GM18526 (cell line): ENCODE measurements around the gene ADGRE1.

Source experiments
- POLR2A ChIP-seq: IDR thresholded peaks from 3 replicates; pipeline ENCODE4 v1.6.1; 2011; ENCODE audit not compliant: insufficient read length; ENCODE audit errors: extremely low read depth

The ADGRE1 gene

GRCh38 chr19:6865849-6866248 lies 21.5 kb upstream of the ADGRE1 start:
- no peak for TF ChIP-seq POLR2A

- no peak for TF ChIP-seq POLR2A
Measured at GRCh38 chr19:6866741-6867151, 20.6 kb upstream of the ADGRE1 start.

- TF ChIP-seq POLR2A, result no peak
Measured at GRCh38 chr19:6868351-6868750, 19.0 kb upstream of the ADGRE1 start.

- TF ChIP-seq POLR2A, result no peak
Measured at GRCh38 chr19:6873708-6874431, 13.5 kb upstream of the ADGRE1 start.

GRCh38 chr19:6875218-6875617 lies 12.2 kb upstream of the ADGRE1 start:
- no peak for TF ChIP-seq POLR2A

GRCh38 chr19:6876748-6877147 lies 10.6 kb upstream of the ADGRE1 start:
- TF ChIP-seq POLR2A, result no peak

DNA sequence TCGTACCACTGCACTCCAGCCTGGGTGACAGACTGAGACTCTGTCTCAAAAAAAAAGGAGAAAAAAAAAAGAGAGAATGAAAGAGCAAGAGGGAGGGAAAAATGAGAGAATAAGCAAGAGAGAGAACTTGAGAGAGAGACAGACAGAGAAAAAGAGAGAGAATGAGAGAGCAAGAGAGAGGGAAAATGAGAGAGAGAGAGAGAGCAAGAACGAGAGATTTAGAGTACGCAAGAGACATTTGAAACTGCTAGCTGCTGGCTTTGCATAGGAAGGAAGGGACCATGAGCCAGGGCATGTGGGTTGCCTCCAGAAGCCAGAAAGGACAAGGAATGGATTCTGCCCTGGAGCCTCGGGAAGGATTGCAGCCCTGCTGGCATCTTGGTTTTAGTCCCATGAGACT lies 9.6 kb upstream of the ADGRE1 start:
- no peak for TF ChIP-seq POLR2A

GRCh38 chr19:6886277-6886897 lies 992 bp upstream of the ADGRE1 start:
- no peak for TF ChIP-seq POLR2A

- no peak for TF ChIP-seq POLR2A
Measured at GRCh38 chr19:6888967-6889366, 1.6 kb downstream of the ADGRE1 start.

GRCh38 chr19:6890401-6890913 lies 3.1 kb downstream of the ADGRE1 start:
- TF ChIP-seq POLR2A, result no peak

- TF ChIP-seq POLR2A, result no peak
Measured at GRCh38 chr19:6890938-6891337, 3.6 kb downstream of the ADGRE1 start.

- TF ChIP-seq POLR2A, result no peak
Measured at GRCh38 chr19:6891761-6892385, 4.5 kb downstream of the ADGRE1 start.

- no peak for TF ChIP-seq POLR2A
Measured at GRCh38 chr19:6894313-6894712, 6.9 kb downstream of the ADGRE1 start.

- TF ChIP-seq POLR2A, result no peak
Measured at GRCh38 chr19:6903446-6903845, 16.1 kb downstream of the ADGRE1 start.

GRCh38 chr19:6906559-6907060 lies 19.2 kb downstream of the ADGRE1 start:
- no peak for TF ChIP-seq POLR2A

DNA sequence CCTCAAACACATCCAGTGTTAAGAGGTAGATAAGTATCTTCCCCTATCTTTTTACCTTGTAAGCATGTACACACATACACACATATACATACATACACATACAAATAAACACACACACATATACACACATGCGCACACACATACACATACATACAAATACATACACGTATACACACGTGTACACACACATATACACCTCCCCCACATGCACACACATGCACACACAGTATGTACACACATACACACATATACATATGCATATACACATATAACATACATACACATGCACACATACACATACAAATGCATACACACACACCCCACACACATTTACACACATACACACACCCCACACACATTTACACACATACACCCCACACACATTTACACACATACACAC lies 24.1 kb downstream of the ADGRE1 start:
- TF ChIP-seq POLR2A, result no peak
